Neutrophil (primary cell): ENCODE measurements around the gene PLAU.

Experiments used
- H3K27ac ChIP-seq: fragments of 200-600 bp; sonication (generic); 2 replicates; pipeline ENCODE4 v1.5.1; 2016; ENCODE audit warnings: mild to moderate bottlenecking, moderate library complexity
- H3K27me3 ChIP-seq: fragments of 200-600 bp; sonication (generic); 2 replicates; pipeline ENCODE4 v1.6.0; 2016; ENCODE audit warnings: mild to moderate bottlenecking
- H3K36me3 ChIP-seq: fragments of 200-600 bp; sonication (generic); 2 replicates; pipeline ENCODE4 v1.5.1; 2017
- H3K4me1 ChIP-seq, 2 experiments: fragments of 200-600 bp in 1 of 2; sonication (generic) in 1 of 2; 1 replicate in 1 of 2; 2 replicates in 1 of 2; pipeline versions ENCODE4 v1.5.1 to v1.6.1; 2013 to 2016; ENCODE audit warnings: low read depth in 1 of 2, low read length in 1 of 2, mild to moderate bottlenecking in 1 of 2, moderate library complexity in 1 of 2; ENCODE audit not compliant: control insufficient read depth in 1 of 2, insufficient read depth in 1 of 2
- H3K4me3 ChIP-seq, 2 experiments: fragments of 200-600 bp in 1 of 2; sonication (generic) in 1 of 2; 1 replicate in 1 of 2; 2 replicates in 1 of 2; pipeline ENCODE4 v1.5.1; 2013 to 2016; ENCODE audit warnings: low read depth in 1 of 2, low read length in 1 of 2, mild to moderate bottlenecking in 1 of 2, moderate library complexity in 1 of 2
- H3K9me3 ChIP-seq: fragments of 200-600 bp; sonication (generic); 2 replicates; pipeline ENCODE4 v1.5.1; 2016
- TF ChIP-seq, protein P1 (sequence below): fragments of 200-600 bp; sonication (generic); IDR thresholded peaks from 2 replicates; pipeline ENCODE4 v1.5.1; 2016; ENCODE audit warnings: antibody characterized with exemption

PLAU gene

GRCh38 chr10:73931767-73932619 lies 21.1 kb downstream of the PLAU start:
- Histone ChIP-seq H3K4me3 (peak overlapping the region; percentile 2 to 41), H3K4me1 (peaks cover 58 to 68% of the 10 kb centered on the region in 2 experiments), H3K9me3 (no peaks in the 10 kb centered on the region), H3K27ac (peak overlapping the region; percentile 95), H3K36me3 (no peaks in the 10 kb centered on the region), H3K27me3 (no peaks in the 10 kb centered on the region)
- TF ChIP-seq, protein P1, sequence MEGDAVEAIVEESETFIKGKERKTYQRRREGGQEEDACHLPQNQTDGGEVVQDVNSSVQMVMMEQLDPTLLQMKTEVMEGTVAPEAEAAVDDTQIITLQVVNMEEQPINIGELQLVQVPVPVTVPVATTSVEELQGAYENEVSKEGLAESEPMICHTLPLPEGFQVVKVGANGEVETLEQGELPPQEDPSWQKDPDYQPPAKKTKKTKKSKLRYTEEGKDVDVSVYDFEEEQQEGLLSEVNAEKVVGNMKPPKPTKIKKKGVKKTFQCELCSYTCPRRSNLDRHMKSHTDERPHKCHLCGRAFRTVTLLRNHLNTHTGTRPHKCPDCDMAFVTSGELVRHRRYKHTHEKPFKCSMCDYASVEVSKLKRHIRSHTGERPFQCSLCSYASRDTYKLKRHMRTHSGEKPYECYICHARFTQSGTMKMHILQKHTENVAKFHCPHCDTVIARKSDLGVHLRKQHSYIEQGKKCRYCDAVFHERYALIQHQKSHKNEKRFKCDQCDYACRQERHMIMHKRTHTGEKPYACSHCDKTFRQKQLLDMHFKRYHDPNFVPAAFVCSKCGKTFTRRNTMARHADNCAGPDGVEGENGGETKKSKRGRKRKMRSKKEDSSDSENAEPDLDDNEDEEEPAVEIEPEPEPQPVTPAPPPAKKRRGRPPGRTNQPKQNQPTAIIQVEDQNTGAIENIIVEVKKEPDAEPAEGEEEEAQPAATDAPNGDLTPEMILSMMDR: no peak

GRCh38 chr10:73932620-73933112 lies 21.7 kb downstream of the PLAU start:
- TF ChIP-seq, protein P1: peak; percentile 18
- Histone ChIP-seq H3K27ac (peak overlapping the region; percentile 95), H3K4me3 (peak overlapping the region; percentile 19 to 41), H3K4me1 (peaks cover 53 to 62% of the 10 kb centered on the region in 2 experiments), H3K9me3 (no peaks in the 10 kb centered on the region), H3K36me3 (no peaks in the 10 kb centered on the region), H3K27me3 (no peaks in the 10 kb centered on the region)

DNA sequence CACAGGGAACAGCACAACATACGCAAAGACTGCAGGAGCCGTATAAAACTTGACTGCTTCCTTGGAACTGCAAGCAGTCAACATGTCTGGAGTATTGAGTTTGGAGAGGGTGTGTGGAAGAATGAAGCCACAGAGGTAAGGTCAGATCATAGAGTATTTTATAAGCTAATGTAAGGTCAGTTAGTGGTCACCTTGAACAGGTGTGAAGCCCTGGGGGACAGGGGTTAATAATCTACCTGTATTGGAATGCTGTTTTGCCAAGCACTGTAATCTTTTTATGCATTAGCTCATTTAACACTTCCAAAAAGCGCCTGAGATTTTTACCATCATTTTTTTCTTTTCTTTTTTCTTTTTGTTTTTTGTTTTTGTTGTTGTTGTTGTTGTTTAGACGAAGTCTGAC lies 23.1 kb downstream of the PLAU start:
- TF ChIP-seq, protein P1: no peak
- Histone ChIP-seq H3K36me3 (no peaks in the 10 kb centered on the region), H3K27me3 (no peaks in the 10 kb centered on the region), H3K27ac (peak overlapping the region; percentile 95), H3K4me1 (peaks cover 49 to 50% of the 10 kb centered on the region in 2 experiments), H3K4me3 (no peak overlapping the region), H3K9me3 (no peaks in the 10 kb centered on the region)

DNA sequence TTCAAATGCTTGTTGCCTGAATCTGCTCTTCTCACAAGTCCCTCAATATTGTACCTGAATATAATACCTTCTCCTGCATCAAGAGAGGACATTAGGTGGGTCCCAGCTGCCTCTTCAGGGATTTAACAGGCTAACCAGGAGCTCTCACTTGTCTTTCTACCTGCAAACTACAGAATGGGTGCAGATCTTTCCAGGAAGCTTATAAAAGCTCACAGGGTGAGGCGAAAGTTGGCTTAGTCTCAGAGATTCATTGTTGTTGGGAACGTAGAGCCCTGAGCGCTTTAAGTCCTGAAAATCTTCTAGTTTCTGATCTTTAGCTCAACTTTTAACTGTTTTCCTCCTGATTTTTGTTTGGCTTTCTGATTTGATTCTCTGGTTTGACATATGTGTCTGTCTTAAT lies 25.0 kb downstream of the PLAU start:
- Histone ChIP-seq H3K36me3 (no peaks in the 10 kb centered on the region), H3K4me1 (peaks cover 37 to 38% of the 10 kb centered on the region in 2 experiments), H3K4me3 (no peak overlapping the region), H3K27ac (no peak overlapping the region), H3K27me3 (no peaks in the 10 kb centered on the region), H3K9me3 (no peaks in the 10 kb centered on the region)
- TF ChIP-seq, protein P1: no peak

DNA sequence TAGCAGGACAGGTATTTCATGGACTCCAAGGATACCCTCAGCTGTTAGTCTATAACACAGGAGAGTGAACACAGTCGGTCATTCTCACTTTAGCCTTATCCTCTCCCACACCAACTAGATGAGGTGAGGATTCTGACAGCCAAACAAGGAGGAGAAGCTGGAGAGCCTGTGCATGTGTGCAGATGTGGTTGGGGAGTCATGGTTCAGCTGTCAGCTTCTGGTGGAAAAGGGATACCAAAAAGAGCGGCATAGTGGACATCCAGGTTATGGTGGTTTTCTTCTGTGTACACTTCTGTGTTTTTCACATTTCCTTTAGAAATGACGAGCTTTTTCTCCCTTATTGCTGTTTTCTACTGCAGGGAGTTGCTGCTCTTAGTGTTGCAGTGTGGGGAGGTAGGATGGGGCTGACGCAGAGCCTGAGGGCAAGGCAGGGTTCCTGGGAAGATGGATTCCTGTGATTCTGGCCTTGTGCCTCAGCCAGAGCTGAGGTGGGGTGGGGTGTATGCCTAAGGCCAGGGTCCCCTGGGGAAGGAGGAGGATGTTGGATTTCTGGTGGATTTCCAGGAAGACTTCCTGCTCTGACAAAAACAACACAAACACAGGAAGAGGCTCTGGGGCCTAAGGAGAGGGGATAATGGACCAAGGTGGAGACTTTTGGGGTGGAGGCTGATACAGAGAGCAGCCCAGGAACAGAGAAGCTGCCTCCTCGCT lies 26.6 kb downstream of the PLAU start:
- H3K36me3 ChIP-seq: no peaks in the 10 kb centered on the region
- no peaks in the 10 kb centered on the region for H3K9me3 ChIP-seq
- H3K4me3 ChIP-seq: no peak overlapping the region

More for the DNA sequence above, 26.6 kb downstream of the PLAU start:
- Histone ChIP-seq H3K4me1 (peaks cover 25% of the 10 kb centered on the region in 2 experiments), H3K27me3 (no peaks in the 10 kb centered on the region), H3K27ac (no peak overlapping the region)
- TF ChIP-seq, protein P1: no peak
